ENCODE measurements around the gene BTG2.
"Not testable (repeated sequence)": the region's sequence is repeated elsewhere in the genome, so short reads cannot be mapped to it uniquely, and the experiment has no call there.

Gene BTG2

DNA sequence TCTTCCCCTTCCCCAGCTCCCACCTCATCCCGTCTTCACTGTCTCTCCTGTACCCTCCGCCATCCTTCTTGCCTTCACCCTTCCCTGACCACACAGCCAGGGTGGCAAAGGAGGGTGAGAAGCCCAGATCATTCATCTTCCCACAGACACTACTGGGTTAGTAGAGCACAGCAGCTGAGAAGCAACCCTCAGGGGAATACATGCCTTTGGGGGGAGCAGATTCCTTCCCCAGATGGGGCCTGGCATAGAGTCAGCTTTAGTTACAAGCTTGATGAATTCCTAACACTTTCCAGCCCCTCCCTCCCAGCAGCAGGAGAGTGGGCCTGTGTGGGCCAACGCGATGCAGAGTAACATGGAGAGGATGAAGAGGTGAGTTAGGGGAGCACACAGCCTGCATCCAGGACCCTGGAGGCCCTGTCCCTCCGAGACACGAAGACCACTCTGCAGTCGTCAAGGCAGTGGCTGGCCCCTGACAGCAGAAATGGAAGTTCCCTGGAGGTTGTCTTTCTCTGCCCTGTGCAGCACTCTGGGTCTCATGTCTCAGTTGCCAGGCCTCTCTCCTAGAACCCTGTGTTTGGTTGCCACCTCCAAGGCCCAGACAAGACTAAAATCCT, 8.8 kb upstream of the BTG2 start:
- peak; percentile 81 for DNase-seq

DNA sequence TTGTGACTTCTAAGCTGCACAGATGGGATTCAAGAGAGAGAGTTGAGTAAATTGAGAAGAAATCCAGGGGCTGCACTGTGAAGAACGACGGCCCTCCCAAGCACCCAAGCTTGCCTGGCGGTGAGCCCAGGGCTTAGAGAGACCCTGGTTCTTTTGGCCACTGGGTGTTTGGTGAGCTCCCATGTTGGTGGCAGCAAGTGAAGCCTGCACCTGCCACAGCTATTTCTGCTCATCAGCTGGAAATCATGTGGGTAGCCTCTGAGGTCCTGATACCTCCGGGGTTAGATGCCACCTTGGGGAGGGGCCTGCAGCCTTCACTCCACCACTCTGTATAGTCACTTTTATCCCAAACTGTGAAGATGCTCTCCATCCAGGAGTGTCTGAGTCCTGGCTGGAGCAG, 6.2 kb upstream of the BTG2 start:
- DNase-seq: no peak

DNA sequence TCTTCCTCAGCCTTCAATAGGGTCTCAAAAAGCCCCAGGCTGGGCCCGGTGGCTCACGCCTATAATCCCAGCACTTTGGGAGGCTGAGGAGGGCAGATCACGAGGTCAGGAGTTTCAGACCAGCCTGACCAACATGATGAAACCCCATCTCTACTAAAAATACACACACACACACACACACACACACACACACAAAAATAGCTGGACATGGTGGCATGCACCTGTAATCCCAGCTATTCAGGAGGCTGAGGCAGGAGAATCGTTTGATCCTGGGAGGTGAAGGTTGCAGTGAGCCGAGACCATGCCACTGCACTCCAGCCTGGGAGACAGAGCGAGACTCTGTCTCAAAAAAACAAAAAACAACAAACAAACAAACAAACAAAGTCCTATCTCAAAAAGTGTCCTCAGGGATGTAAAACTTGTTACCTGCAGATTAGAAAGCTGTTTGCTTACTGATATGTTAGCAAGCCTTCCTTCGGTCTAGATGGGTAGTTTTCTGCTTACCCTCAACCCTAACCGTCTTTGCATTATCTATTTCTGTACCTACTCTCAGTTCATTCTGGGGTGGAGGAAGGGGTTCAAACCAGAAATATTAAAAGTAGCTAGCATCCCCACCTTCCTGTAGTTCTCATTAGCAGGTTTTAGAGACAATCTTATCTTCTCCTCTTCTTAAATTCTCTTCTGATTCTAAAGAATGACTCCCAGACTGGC, 5.4 kb upstream of the BTG2 start:
- not testable (repeated sequence) for DNase-seq

DNA sequence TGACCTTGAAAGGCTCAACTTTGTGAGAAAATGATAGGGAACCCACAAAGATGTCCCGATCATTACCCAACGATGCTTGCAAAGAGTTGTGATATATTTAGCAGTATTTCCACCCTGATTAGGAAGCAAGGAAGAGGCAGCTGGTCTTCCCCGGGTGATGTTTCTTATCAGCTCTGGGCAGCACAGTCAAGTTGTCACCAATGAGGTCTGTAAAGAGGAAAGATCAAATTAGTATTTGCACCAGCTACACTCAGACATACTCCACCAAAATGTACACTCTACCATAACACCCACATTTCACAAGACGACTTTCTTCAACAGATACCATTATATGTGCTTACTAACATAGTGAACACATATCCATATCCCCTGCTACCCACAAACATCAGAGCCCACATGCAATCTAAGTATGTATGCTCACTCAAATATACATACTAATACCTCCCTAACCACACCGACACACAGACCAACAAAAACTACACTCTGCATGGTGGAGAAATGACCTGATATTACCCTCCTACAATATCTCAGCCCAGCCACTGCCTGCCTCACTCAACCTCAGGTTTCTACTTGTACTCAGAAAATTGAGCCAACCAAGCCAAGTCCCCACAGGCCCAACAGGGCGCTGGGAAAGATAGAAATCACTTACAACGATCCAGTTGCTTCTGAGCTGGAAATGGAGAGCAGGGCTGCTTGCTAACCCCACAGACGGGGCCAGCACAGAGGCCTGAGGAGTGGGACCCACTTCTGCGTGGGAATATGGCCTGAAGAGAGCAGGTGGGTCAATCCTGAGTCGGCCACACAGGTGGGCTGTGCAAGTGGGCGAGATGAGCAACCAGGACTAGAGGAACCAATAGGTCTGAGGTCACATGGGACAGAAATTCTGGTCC, 4.6 kb upstream of the BTG2 start:
- DNase-seq: no peak

DNA sequence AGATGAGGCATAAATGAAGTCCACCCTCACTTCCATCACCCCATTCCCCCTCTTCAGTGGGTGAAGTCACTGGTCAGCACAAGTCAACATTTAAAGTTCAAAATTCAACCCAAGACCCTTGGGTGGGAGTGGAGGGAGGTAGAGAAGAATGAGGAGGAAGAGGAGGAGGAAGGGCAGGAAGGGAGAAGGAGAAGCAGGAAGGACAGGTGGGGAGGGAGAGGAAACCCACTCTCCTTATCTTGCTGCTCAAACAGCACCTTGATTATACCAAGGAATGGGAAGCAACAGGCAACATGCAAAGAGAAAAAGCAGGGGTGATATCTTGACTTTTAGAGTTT, 4.0 kb upstream of the BTG2 start:
- DNase-seq: no peak

DNA sequence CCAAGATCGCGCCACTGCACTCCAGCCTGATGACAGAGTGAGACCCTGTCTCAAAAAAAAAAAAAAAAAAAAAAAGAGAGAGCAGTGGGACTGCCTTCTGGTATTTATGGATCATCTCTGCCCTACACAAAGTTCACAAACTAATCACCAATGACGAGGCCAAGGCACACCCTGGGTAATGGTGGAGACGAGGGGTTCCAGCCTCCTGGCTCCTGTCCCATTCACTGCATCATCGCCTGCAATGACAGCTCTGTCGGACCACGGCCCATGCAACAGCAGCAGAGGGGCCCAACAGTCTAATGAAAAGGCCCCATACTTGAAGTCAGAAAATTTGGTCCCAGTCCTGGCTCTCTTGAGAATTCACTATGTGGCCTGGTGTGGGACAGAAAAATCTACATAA, 2.9 kb upstream of the BTG2 start:
- no peak for DNase-seq

DNA sequence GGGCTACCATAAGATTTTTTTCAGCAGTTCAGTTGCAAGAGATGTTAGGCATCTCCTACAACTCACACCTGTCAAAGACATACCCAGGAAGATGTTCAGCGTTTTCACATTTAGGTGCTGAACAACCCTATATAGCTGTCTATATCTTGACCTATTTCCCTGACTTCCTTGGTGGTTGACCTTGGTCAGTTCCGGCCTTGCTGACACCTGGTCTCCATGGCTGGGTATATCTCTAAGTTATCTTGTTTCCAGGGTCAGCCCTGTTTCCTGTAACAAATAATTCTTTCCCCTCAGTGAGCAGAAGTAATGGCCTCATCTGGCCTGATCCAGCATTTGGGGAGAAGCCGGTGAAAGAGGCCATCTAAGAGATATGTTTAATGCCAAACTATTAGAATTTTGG, 2.4 kb upstream of the BTG2 start:
- no peak for DNase-seq

DNA sequence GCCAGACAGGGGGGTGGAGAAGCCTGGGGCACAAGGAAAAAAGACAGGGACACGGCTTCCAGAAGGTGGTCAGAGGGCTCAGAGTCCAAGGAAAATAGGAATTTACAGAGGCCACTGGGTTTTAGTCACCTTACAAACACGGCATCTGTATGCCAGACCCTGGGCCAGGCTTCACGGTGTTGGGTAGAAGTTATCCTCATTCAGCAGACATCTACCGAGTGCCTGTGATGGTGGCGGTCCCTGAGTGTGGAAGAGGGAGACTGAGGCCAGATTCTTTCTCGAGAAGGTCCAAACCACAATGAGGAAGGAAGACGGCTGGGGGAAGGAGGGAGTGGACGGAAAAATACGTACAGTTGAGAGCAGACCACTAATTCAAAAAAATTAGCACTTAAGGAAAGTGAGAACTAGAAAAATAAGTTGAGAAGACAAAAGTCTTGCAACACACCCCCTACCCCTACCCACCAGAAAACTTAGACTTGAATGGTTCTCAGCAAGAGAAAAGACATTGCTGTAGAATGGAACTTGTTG, 864 bp upstream of the BTG2 start:
- DNase-seq: no peak

DNA sequence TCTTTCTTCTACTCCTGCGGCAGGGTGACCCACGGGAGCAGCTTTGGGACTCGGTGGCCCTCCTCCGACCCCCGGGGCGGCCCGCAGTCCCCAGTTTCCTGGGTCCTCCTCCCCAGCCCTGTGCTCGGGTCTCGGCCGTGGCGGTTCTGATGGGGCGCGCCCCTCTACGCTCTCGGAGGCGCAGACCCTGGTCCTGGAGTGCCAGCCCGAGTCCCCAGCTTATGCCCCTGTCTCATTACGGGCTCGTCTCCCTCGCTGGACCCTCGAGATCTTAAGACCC, 430 bp downstream of the BTG2 start:
- no peak for DNase-seq

DNA sequence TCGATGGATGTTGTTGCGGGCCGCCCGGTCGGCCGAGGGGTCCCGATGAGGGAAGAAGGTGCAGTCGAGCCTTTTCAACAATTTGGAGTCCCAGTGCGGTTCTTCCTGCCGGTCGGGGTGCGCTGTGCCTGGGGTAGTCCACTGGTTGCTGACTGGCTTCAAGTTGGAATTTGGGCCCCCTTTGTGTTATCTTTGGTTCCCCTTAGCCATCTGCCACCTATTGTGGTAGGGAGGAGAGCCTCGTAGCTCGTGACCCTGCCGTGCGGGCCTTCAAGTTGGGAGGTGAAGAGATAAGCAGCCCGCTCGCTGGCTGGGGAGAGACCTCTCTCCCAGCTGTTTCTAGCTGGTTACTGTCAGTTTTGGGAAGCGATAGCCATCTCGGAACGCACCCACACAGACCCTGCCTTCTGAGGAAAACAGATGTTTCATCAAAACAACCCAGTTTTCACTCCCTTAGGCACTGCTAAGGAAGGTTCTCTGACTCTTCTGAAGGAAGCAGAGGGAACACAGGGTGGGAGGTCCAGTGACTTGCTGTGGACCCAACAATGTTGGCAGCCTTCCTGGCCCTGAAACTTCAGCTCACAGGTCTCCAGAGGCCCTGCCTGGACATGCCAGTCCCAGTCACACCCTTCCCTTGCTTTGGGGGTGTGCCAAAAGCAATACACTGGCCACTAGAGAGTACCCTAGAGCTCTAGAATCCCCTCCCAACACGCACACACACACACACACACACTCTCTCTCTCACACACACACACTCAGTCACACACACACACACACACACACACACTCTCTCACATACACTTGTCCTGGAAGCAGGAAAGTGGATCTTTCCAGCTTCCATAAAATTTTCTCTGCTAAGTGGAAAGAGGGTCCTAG, 1.0 kb downstream of the BTG2 start:
- DNase-seq: peak; percentile 71

DNA sequence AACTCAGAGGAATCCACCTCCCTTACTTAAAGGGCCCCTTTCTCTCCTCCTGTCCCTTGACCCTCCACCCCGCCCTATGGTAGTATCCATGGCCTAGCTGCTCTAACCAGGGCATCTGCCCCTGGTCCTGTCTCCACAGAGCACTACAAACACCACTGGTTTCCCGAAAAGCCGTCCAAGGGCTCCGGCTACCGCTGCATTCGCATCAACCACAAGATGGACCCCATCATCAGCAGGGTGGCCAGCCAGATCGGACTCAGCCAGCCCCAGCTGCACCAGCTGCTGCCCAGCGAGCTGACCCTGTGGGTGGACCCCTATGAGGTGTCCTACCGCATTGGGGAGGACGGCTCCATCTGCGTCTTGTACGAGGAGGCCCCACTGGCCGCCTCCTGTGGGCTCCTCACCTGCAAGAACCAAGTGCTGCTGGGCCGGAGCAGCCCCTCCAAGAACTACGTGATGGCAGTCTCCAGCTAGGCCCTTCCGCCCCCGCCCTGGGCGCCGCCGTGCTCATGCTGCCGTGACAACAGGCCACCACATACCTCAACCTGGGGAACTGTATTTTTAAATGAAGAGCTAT, 1.7 kb downstream of the BTG2 start:
- DNase-seq: no peak

DNA sequence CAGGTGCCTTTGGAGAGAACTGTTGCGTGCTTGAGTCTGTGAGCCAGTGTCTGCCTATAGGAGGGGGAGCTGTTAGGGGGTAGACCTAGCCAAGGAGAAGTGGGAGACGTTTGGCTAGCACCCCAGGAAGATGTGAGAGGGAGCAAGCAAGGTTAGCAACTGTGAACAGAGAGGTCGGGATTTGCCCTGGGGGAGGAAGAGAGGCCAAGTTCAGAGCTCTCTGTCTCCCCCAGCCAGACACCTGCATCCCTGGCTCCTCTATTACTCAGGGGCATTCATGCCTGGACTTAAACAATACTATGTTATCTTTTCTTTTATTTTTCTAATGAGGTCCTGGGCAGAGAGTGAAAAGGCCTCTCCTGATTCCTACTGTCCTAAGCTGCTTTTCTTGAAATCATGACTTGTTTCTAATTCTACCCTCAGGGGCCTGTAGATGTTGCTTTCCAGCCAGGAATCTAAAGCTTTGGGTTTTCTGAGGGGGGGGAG, 2.4 kb downstream of the BTG2 start:
- DNase-seq: no peak

DNA sequence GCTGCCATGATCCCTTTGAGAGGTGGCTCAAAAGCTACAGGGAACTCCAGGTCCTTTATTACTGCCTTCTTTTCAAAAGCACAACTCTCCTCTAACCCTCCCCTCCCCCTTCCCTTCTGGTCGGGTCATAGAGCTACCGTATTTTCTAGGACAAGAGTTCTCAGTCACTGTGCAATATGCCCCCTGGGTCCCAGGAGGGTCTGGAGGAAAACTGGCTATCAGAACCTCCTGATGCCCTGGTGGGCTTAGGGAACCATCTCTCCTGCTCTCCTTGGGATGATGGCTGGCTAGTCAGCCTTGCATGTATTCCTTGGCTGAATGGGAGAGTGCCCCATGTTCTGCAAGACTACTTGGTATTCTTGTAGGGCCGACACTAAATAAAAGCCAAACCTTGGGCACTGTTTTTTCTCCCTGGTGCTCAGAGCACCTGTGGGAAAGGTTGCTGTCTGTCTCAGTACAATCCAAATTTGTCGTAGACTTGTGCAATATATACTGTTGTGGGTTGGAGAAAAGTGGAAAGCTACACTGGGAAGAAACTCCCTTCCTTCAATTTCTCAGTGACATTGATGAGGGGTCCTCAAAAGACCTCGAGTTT, 3.1 kb downstream of the BTG2 start:
- DNase-seq: no peak

DNA sequence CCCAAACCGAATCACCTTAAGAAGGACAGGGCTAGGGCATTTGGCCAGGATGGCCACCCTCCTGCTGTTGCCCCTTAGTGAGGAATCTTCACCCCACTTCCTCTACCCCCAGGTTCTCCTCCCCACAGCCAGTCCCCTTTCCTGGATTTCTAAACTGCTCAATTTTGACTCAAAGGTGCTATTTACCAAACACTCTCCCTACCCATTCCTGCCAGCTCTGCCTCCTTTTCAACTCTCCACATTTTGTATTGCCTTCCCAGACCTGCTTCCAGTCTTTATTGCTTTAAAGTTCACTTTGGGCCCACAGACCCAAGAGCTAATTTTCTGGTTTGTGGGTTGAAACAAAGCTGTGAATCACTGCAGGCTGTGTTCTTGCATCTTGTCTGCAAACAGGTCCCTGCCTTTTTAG, 3.6 kb downstream of the BTG2 start:
- no peak for DNase-seq

DNA sequence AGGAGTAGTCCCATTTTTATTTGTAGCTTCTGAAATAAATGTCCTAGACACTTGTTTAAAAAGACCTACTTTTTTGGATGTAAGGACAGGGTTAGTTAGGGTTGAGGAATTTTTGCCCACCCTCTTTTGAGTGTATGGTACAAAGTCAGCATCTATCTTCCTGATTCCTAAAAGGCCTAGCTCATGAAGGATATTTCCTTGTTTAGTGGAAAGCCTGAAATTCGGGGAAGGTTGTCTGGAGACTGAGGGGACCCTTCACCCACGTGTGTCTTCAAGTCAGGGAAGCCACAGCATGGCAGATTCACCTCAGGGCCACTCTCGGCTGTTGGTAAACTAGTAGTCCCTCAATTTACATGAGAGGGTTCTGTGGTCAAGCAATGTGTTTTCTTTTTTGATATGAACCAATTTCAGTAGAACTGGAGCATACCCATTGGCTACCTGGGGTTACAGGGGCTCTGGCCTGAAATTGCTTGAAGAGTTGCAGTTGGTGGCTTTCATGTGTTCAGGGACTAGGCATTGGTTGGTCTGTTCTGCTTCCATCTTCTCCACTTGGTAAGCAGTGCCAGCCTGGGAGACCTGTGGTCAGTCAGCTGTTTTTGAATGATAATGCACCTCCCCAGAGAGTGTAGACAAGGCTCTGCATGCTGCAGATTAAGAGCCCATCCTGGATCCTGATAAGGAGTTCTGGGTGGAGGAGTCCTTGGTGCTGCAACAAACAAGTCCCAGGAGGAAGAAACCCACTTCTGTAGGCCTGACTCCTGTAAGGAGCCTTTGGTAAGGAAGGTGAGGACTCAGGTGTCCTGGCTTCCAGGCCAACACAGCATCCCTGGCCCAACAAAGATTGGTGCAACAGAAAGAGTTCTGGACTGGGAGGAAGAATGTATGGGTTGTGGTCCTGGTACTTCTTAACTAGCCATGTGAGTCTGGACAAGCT, 6.3 kb downstream of the BTG2 start:
- no peak for DNase-seq

DNA sequence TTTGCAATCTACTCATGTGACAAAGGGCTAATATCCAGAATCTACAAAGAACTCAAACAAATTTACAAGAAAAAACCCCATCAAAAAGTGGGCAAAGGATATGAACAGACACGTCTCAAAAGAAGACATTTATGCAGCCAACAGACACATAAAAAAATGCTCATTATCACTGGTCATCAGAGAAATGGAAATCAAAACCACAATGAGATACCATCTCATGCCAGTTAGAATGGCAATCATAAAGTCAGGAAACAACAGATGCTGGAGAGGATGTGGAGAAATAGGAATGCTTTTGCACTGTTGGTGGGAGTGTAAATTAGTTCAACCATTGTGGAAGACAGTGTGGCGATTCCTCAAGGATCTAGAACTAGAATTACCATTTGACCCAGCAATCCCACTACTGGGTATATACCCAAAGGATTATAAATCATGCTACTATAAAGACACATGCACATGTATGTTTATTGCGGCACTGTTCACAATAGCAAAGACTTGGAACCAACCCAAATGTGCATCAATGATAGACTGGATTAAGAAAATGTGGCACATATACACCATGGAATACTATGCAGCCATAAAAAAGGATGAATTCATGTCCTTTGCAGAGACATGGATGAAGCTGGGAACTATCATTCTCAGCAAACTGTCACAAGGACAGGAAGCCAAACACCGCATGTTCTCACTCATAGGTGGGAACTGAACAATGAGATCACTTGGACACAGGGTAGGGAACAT, 8.9 kb downstream of the BTG2 start:
- DNase-seq: not testable (repeated sequence)

DNA sequence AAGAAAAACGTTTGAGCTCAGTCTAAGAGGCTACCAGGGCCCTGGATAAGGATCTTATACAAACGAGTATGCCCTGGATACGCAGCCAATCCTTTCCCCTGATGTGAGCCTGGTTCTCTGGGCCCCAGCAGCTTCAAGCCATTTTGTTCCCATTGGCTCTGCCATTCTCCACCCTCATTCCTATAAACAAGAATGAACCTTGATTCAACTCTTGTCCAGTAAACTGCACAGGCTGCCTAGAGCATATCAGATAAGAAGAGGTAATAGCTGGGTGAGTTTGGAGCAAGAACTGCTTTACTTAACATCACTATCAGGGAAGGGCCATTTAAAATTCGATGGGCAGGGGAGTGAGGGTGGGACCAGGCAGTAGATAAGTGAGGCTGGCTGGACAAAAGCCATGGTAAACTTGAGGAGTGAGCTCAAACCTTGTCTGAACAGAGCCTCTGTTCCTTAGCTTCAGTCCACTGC, 11.3 kb downstream of the BTG2 start:
- no peak for DNase-seq

DNA sequence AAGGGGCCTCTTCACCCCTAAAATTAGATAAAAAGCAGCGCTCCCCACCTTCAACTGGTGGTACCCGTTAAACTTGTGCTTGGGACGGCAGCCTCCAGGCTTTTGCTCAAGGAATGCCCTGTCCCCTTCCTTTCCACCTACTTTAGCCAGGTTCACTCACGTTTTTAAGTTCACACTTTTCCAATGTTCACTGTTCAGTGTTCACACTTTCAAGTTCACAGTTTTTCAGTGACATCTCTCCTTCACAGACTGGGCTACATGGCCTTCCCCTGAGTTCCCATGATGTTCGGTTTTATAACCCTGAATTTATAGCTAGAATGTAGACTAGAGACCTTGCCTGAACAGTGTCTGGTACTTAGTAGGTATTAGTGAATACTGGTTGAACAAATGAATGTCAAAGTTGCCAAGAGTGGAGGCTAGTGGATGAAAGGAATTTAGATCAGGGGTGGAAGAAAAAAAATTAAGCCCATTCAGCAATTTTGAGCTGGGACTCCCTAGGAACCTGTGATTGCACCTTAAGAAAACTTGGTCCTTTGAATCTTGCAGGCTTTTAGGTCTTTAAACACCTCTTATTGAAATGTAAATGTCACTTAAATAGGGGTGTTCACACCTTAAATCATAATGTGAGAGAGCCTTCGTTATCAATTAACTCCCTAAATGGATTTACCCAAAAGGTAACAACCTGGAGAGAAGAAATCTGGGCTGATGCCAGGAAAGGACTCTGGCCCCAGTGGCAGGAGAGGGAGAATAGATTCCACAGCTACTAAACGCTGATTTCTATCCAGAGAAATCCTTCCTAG, 12.3 kb downstream of the BTG2 start:
- no peak for DNase-seq

DNA sequence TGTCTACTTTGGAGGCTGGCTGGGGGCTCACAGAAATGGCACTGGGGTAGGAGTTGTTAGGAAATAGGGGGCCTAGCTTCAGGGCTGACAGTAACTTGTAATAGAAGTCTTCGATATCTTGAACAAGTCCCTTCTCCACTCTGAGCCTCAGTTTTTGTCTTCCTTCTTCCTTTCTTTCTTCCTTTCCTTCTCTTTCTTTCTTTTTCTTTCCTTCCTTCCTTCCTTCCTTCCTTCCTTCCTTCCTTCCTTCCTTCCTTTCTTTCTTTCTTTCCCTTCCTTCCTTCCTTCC, 12.9 kb downstream of the BTG2 start:
- DNase-seq: no peak
